ENCODE measurements around the gene CACNA1I. TPM values are rescaled to one million over a fixed set of nuclear protein-coding genes. Genes with fewer than 3 reads are reported as not detected.

The CACNA1I gene
- total and polyA plus RNA-seq, 2 of the 8 experiments (the other 6 are each of a cell fraction or from before 2014, with no cell fraction given): 0.77 to 1.2 TPM

DNA sequence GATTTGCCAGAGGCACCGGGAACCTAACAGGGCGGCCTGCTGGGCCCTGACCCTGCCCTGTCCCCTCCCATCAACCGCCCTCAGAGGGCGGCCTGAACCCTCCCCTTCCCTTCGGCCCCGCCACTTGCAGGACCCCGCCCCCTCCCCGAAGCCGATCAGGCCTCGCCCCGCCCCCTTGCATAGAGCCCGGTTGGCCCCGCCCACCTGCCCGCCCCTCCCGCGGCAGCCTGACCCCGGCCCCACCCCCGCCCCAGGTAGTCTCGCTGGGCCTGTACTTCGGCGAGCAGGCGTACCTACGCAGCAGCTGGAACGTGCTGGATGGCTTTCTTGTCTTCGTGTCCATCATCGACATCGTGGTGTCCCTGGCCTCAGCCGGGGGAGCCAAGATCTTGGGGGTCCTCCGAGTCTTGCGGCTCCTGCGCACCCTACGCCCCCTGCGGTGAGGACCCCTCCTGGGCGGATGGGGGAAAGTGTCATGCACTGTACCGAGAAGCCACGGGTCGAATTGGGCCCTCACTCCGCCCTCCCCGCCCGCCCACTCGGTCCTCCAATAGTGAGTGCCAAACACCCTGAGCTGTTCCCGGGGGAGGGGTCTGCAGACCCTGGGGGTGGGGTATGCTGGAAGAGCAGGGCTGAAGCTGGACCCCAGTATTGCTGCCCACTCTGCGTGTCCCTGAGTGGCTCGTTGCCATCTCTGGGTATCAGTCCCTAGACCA is 94.1 kb downstream of the CACNA1I start:
- POLR2A ChIA-PET (ENCODE audit: partially characterized antibody): interaction anchor here (1.1 to 1.4 kb wide), 4 partner anchors 12 to 138 kb away, joined by 3 to 6 read pairs (median 4); no protein-coding TSS in a partner anchor
- peak overlapping the region; percentile 23 to 56 (median 33); a peak in 5 of 8 replicates for H3K4me3 ChIP-seq (ENCODE audit: extremely low read depth in 1 of 4, insufficient read depth in 2 of 4, low read depth in 3 of 4, low read length in 4 of 4)
- no peak for FAIRE-seq
- TF ChIP-seq SIN3A (conservative IDR thresholded peaks at IDR 0.05 in 1 of 2, IDR thresholded peaks at IDR 0.05 in 1 of 2; ENCODE audit: low read depth in 1 of 2, low read length in 2 of 2) (0 out of 4 replicates have a peak, but pooled peaks of 1 of the 2 experiments have one; percentile 29), CHD2 (IDR thresholded peaks at IDR 0.05; ENCODE audit: low read length) (no peak), FOSL1 (IDR thresholded peaks at IDR 0.05; ENCODE audit: insufficient read depth, low read depth, low read length) (no peak), SUZ12 (IDR thresholded peaks at IDR 0.05; ENCODE audit: low read length) (no peak), TAF7 (optimal IDR thresholded peaks at IDR 0.05; ENCODE audit: borderline replicate concordance, low read depth, low read length) (no peak), JUND (IDR thresholded peaks at IDR 0.05; ENCODE audit: low read length) (no peak), KDM4A (IDR thresholded peaks at IDR 0.05; ENCODE audit: low read depth, low read length, severe bottlenecking) (peak; percentile 49)
- TF ChIP-seq, protein P1, sequence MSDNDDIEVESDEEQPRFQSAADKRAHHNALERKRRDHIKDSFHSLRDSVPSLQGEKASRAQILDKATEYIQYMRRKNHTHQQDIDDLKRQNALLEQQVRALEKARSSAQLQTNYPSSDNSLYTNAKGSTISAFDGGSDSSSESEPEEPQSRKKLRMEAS (IDR thresholded peaks at IDR 0.05): peak; percentile 77
- TF ChIP-seq, protein P2, sequence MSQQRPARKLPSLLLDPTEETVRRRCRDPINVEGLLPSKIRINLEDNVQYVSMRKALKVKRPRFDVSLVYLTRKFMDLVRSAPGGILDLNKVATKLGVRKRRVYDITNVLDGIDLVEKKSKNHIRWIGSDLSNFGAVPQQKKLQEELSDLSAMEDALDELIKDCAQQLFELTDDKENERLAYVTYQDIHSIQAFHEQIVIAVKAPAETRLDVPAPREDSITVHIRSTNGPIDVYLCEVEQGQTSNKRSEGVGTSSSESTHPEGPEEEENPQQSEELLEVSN (IDR thresholded peaks at IDR 0.05): peak; percentile 66

More for the DNA sequence above, 94.1 kb downstream of the CACNA1I start:
- Histone ChIP-seq H2BK5ac (ENCODE audit: low read depth, low read length) (peak overlapping the region; percentile 78; the same call in 1 of the 2 replicates), H3K4me2 (ENCODE audit: insufficient read depth in 1 of 2, low read depth in 2 of 2, low read length in 2 of 2) (peak overlapping the region; percentile 70 to 91), H4K8ac (ENCODE audit: extremely low read depth, insufficient read depth, low read length) (peak overlapping the region; percentile 89; the same call in 1 of the 2 replicates), H2AFZ (ENCODE audit: low read length) (no peak overlapping the region), H4K91ac (replicated peaks; ENCODE audit: insufficient read length, low read length) (peak overlapping the region; percentile 93), H3K27me3 (replicated peaks in 1 of 4; ENCODE audit: control insufficient read depth in 3 of 4, extremely low read depth in 1 of 4, insufficient read depth in 3 of 4, low read length in 3 of 4) (peaks cover 8 to 29% (median 23%) of the 10 kb centered on the region in 4 experiments), H3K9ac (replicated peaks in 1 of 4; ENCODE audit: extremely low read depth in 1 of 4, low read depth in 3 of 4, low read length in 3 of 4) (0 out of 7 replicates have a peak overlapping the region, but pooled peaks of 1 of the 4 experiments have one; percentile 3), H3K4me1 (replicated peaks in 1 of 4; ENCODE audit: control insufficient read depth in 3 of 4, insufficient read depth in 4 of 4, low read length in 3 of 4) (peaks cover 0 to 34% (median 25%) of the 10 kb centered on the region in 4 experiments; a peak in 6 of 7 replicates), H3K23me2 (ENCODE audit: low read depth, low read length) (peaks cover 14% of the 10 kb centered on the region; the same call in 1 of the 2 replicates), H3K79me1 (ENCODE audit: low read depth, low read length) (no peaks in the 10 kb centered on the region), H3K18ac (ENCODE audit: extremely low read depth, low read length) (peak overlapping the region; percentile 96; the same call in 1 of the 2 replicates), H2AK5ac (ENCODE audit: low read depth, low read length) (0 out of 2 replicates have a peak overlapping the region, but pooled peaks have one; percentile 66), H2BK120ac (replicated peaks; ENCODE audit: low read depth, low read length) (no peak overlapping the region), H2BK12ac (ENCODE audit: low read depth, low read length) (peak overlapping the region; percentile 92; the same call in 1 of the 2 replicates), H3K36me3 (ENCODE audit: control insufficient read depth in 2 of 4, insufficient read depth in 4 of 4, low read length in 3 of 4) (no peaks in the 10 kb centered on the region), H3K56ac (replicated peaks; ENCODE audit: insufficient read length, low read depth, low read length) (no peak overlapping the region), H3K27ac (ENCODE audit: low read depth, low read length) (no peak overlapping the region), H3K9me3 (ENCODE audit: insufficient read depth in 2 of 2, low read depth in 1 of 2, low read length in 1 of 2) (no peaks in the 10 kb centered on the region), H3K4ac (replicated peaks; ENCODE audit: insufficient read length, low read depth, low read length) (peak overlapping the region; percentile 57), H4K5ac (ENCODE audit: insufficient read length, low read depth, low read length) (peak overlapping the region; percentile 78), H3K23ac (ENCODE audit: insufficient read length) (no peak overlapping the region), H2BK20ac (ENCODE audit: low read length) (0 out of 2 replicates have a peak overlapping the region, but pooled peaks have one; percentile 34), H4K20me1 (replicated peaks in 1 of 2; ENCODE audit: control insufficient read depth in 1 of 2, insufficient read depth in 2 of 2, low read length in 2 of 2) (peaks cover 0 to 4% of the 10 kb centered on the region in 2 experiments), H3K79me2 (ENCODE audit: control insufficient read depth in 1 of 2, insufficient read depth in 2 of 2, low read length in 2 of 2) (no peaks in the 10 kb centered on the region), H2BK15ac (ENCODE audit: low read length) (peak overlapping the region; percentile 96; the same call in 1 of the 2 replicates), H3K14ac (ENCODE audit: insufficient read length) (no peak overlapping the region)
- peak; percentile 81 to 90 for DNase-seq (ENCODE audit: low read depth in 1 of 2, low spot score in 2 of 2)
- 2% methylated on average over 25 of the region's 44 CpGs; no CpG with 5 or more reads in 1 of the 2 experiments for WGBS, 2 experiments (ENCODE audit: extremely low coverage in 1 of 2, insufficient coverage in 1 of 2, insufficient read length in 1 of 2, insufficient replicate concordance in 2 of 2, low coverage in 1 of 2, low lambda C conversion rate in 2 of 2, missing lambda C conversion rate in 1 of 2)
- CTCF ChIA-PET (ENCODE audit: partially characterized antibody): interaction anchor here (0.6 to 0.9 kb wide), 3 partner anchors 130 to 1776 kb away, joined by 3 to 5 read pairs (median 3); no protein-coding TSS in a partner anchor
